Keratinocyte (primary cell): ENCODE data around the gene CMIP. TPM values are rescaled to one million over a fixed set of nuclear protein-coding genes. Genes with fewer than 3 reads are reported as not detected.

Experiments
- DNase-seq: peaks from one replicate; pipeline ENCODE4 v3.0.0-alpha.2; 2011; ENCODE audit warnings: low read depth, missing footprints, low spot score
- FAIRE-seq: peaks from 2 replicates; lab custom pipeline; 2011; peaks lifted over from hg19 to GRCh38; lab: Jason Lieb, UNC
- H2AFZ ChIP-seq: 2 replicates; pipeline ENCODE4 v1.6.0; 2012; ENCODE audit warnings: low read length, control low read depth, inconsistent platforms; ENCODE audit not compliant: control insufficient read depth
- H3K27ac ChIP-seq: 2 replicates; pipeline ENCODE4 v1.5.1; 2011; ENCODE audit warnings: low read length; ENCODE audit not compliant: control insufficient read depth, insufficient read depth
- H3K27me3 ChIP-seq: 3 replicates; pipeline ENCODE4 v1.6.0; 2011; ENCODE audit warnings: low read length; ENCODE audit not compliant: control insufficient read depth, insufficient read depth; ENCODE audit errors: extremely low read depth
- H3K36me3 ChIP-seq, 2 experiments: 2 replicates in 1 of 2; 3 replicates in 1 of 2; pipeline ENCODE4 v1.5.1; 2011; ENCODE audit warnings: low read length in 2 of 2, mild to moderate bottlenecking in 1 of 2; ENCODE audit not compliant: control insufficient read depth in 2 of 2, insufficient read depth in 2 of 2; ENCODE audit errors: extremely low read depth in 1 of 2
- H3K4me1 ChIP-seq: 3 replicates; pipeline ENCODE4 v1.5.1; 2011; ENCODE audit warnings: low read length; ENCODE audit not compliant: control insufficient read depth, insufficient read depth; ENCODE audit errors: extremely low read depth
- H3K4me2 ChIP-seq: 3 replicates; pipeline ENCODE4 v1.6.0; 2011; ENCODE audit warnings: low read depth, low read length; ENCODE audit not compliant: control insufficient read depth, insufficient read depth; ENCODE audit errors: extremely low read depth
- H3K4me3 ChIP-seq, 3 experiments: fragments of 200-600 bp in 1 of 3; sonication (generic) in 1 of 3; 2 replicates in 2 of 3; 3 replicates in 1 of 3; pipeline ENCODE4 v1.5.1; 2011 to 2016; ENCODE audit warnings: low read length in 3 of 3, mild to moderate bottlenecking in 3 of 3, control low read depth in 2 of 3, inconsistent platforms in 1 of 3, low read depth in 1 of 3, mixed read lengths in 1 of 3, mixed run types in 1 of 3, moderate library complexity in 1 of 3; ENCODE audit not compliant: control insufficient read depth in 2 of 3, insufficient read depth in 2 of 3; ENCODE audit errors: extremely low read depth in 1 of 3
- H3K79me2 ChIP-seq: 2 replicates; pipeline ENCODE4 v1.6.0; 2012; ENCODE audit warnings: low read length; ENCODE audit not compliant: control insufficient read depth, insufficient read depth
- H3K9ac ChIP-seq: 3 replicates; pipeline ENCODE4 v1.6.0; 2011; ENCODE audit warnings: low read length; ENCODE audit not compliant: control insufficient read depth, insufficient read depth; ENCODE audit errors: extremely low read depth
- H3K9me1 ChIP-seq: 3 replicates; pipeline ENCODE4 v1.6.0; 2011; ENCODE audit warnings: low read length; ENCODE audit not compliant: control insufficient read depth, insufficient read depth; ENCODE audit errors: extremely low read depth
- H3K9me3 ChIP-seq: 2 replicates; pipeline ENCODE4 v1.5.1; 2012; ENCODE audit warnings: low read depth, low read length; ENCODE audit not compliant: control insufficient read depth
- H4K20me1 ChIP-seq: 3 replicates; pipeline ENCODE4 v1.6.0; 2011; ENCODE audit warnings: low read length; ENCODE audit not compliant: control insufficient read depth, insufficient read depth; ENCODE audit errors: extremely low read depth
- CTCF ChIP-seq, 3 experiments: IDR thresholded peaks in 1 of 3; conservative IDR thresholded peaks in 1 of 3; optimal IDR thresholded peaks in 1 of 3; 2 replicates in 2 of 3; 3 replicates in 1 of 3; pipeline versions ENCODE3 to v1.5.1; 2011; ENCODE audit warnings: low read length in 3 of 3, mild to moderate bottlenecking in 3 of 3, moderate library complexity in 2 of 3, control low read depth in 1 of 3, inconsistent platforms in 1 of 3; ENCODE audit not compliant: insufficient read depth in 2 of 3; ENCODE audit errors: extremely low read depth in 1 of 3
- EZH2 ChIP-seq: IDR thresholded peaks from one replicate; pipeline ENCODE4 v1.6.1; 2012; ENCODE audit warnings: inconsistent platforms, mild to moderate bottlenecking, low read length, moderate library complexity
- dilution Hi-C: fragments of 300-500 bp; cut with MboI; formaldehyde crosslinking; loops from one replicate; pipeline ENCODE4 v1.7.0; 2020; ENCODE audit warnings: low sequenced_read_pairs; ENCODE audit not compliant: extremely low pct_ligation_motif_present
- polyA plus RNA-seq, 5 experiments: library from polyadenylated mRNA; depleted of rRNA in 3 of 5; stranded (reverse) in 3 of 5; stranded (forward) in 1 of 5; unstranded in 1 of 5; fragments of >200 nt; gene quantifications; 1 replicate in 1 of 5; 2 replicates in 3 of 5; 3 replicates in 1 of 5; pipeline versions ENCODE4 v1.2.1 to v1.2.3, GENCODE V29; 2011 to 2012; ENCODE audit warnings: missing spikeins in 2 of 5, low read depth in 1 of 5, low replicate concordance in 1 of 5

CMIP gene
- polyA plus RNA-seq, 1 donor (not counting 4 experiments of a cell fraction or from before 2014, with no cell fraction given) = 5.0 TPM

- dilution Hi-C loops = no loop called here
- H3K4me2 ChIP-seq = no peak overlapping the region
These were observed 165.7 kb downstream of the CMIP start for GRCh38 chr16:81610144-81610842.

GRCh38 chr16:81610936-81611335 is 166.3 kb downstream of the CMIP start:
- no peak for FAIRE-seq
- Histone ChIP-seq H2AFZ (no peak overlapping the region), H3K9me1 (peaks cover 4% of the 10 kb centered on the region), H4K20me1 (no peaks in the 10 kb centered on the region), H3K27me3 (no peaks in the 10 kb centered on the region), H3K9ac (no peak overlapping the region), H3K4me3 (no peak overlapping the region), H3K79me2 (peaks cover 59% of the 10 kb centered on the region), H3K4me1 (peaks cover 24% of the 10 kb centered on the region), H3K27ac (no peak overlapping the region), H3K9me3 (no peaks in the 10 kb centered on the region), H3K36me3 (peaks cover 15 to 24% of the 10 kb centered on the region in 2 experiments), H3K4me2 (no peak overlapping the region)
- TF ChIP-seq EZH2 (no peak), CTCF (optimal IDR thresholded peaks at IDR 0.05 in 1 of 3, IDR thresholded peaks at IDR 0.05 in 1 of 3, conservative IDR thresholded peaks at IDR 0.05 in 1 of 3; ENCODE audit: extremely low read depth in 1 of 3, insufficient read depth in 2 of 3, low read length in 3 of 3) (no peak)
- dilution Hi-C loops = no loop called here
- DNase-seq = no peak

More at GRCh38 chr16:81610144-81610842, 165.7 kb downstream of the CMIP start:
- Histone ChIP-seq H3K4me1 (peaks cover 30% of the 10 kb centered on the region), H3K9me3 (no peaks in the 10 kb centered on the region), H3K79me2 (peaks cover 59% of the 10 kb centered on the region), H3K27ac (no peak overlapping the region), H3K9me1 (peaks cover 6% of the 10 kb centered on the region), H3K36me3 (peaks cover 15 to 18% of the 10 kb centered on the region in 2 experiments), H3K9ac (no peak overlapping the region), H3K4me3 (no peak overlapping the region), H3K27me3 (no peaks in the 10 kb centered on the region), H4K20me1 (peaks cover under 1% of the 10 kb centered on the region), H2AFZ (no peak overlapping the region)
- TF ChIP-seq CTCF (optimal IDR thresholded peaks at IDR 0.05 in 1 of 3, IDR thresholded peaks at IDR 0.05 in 1 of 3, conservative IDR thresholded peaks at IDR 0.05 in 1 of 3; ENCODE audit: extremely low read depth in 1 of 3, insufficient read depth in 2 of 3, low read length in 3 of 3) = no peak
- DNase-seq (no peak), FAIRE-seq (no peak)
